Neural cell (in vitro differentiated cells): ENCODE results near the gene IFT81.

Experiments
- EP300 ChIP-seq: fragments of 450-650 bp; conservative IDR thresholded peaks from 2 replicates; pipeline ENCODE4 v1.6.1; 2014; ENCODE audit warnings: antibody characterized with exemption, mild to moderate bottlenecking, moderate library complexity; ENCODE audit not compliant: poor library complexity, severe bottlenecking
- MXI1 ChIP-seq: fragments of 450-650 bp; conservative IDR thresholded peaks from 2 replicates; pipeline ENCODE4 v1.6.1; 2014; ENCODE audit warnings: antibody characterized with exemption, mild to moderate bottlenecking; ENCODE audit not compliant: poor library complexity, severe bottlenecking
- POLR2AphosphoS5 ChIP-seq: IDR thresholded peaks from 2 replicates; pipeline ENCODE4 v1.6.1; 2012
- RAD21 ChIP-seq: fragments of 450-650 bp; conservative IDR thresholded peaks from 2 replicates; pipeline ENCODE4 v1.6.1; 2014; ENCODE audit warnings: antibody characterized with exemption, mild to moderate bottlenecking, moderate library complexity
- SMC3 ChIP-seq: fragments of 450-650 bp; conservative IDR thresholded peaks from 2 replicates; pipeline ENCODE4 v1.6.1; 2014; ENCODE audit warnings: antibody characterized with exemption, mild to moderate bottlenecking, moderate library complexity; ENCODE audit not compliant: poor library complexity
- TAF1 ChIP-seq: IDR thresholded peaks from 2 replicates; pipeline ENCODE4 v1.6.1; 2012; ENCODE audit warnings: low read depth
- TF ChIP-seq, protein P1 (sequence below): fragments of 450-650 bp; IDR thresholded peaks from 2 replicates; pipeline ENCODE4 v1.5.1; 2014; ENCODE audit warnings: antibody characterized with exemption, mild to moderate bottlenecking, moderate library complexity; ENCODE audit not compliant: poor library complexity, severe bottlenecking

DNA sequence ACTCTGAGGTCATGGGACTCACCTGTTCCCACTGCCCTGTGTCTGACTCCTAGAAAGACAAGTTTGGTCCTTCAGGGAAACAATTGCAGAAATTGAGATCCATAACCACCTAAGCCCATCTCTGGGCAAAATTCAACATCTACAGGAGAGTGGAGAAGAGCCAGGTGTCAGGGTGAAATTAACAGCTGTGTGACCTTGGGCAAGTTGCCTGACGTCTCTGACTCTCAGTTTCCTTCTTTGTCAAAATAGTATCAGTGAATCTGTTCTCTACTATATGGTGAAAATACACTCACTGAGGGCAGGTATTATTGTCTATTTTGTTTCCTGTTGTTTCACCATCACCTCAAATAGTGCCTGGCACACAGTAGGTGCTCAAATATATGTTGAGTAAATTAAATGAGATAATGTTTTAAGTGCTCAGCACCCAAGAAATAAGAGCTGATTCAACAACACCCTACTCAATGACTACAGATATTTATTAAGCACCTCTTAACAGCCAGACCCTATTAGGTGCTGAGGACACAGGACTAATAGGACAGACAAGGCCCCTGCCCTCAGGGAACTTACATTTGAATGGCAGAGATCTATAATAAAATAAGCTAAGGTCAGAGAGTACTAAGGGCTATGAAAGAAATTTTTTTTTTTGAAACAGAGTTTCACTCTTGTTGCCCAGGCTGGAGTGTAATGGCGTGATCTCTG is 14.2 kb upstream of the IFT81 start:
- no peak for TF ChIP-seq SMC3
- no peak for TF ChIP-seq MXI1
- TF ChIP-seq, protein P1, sequence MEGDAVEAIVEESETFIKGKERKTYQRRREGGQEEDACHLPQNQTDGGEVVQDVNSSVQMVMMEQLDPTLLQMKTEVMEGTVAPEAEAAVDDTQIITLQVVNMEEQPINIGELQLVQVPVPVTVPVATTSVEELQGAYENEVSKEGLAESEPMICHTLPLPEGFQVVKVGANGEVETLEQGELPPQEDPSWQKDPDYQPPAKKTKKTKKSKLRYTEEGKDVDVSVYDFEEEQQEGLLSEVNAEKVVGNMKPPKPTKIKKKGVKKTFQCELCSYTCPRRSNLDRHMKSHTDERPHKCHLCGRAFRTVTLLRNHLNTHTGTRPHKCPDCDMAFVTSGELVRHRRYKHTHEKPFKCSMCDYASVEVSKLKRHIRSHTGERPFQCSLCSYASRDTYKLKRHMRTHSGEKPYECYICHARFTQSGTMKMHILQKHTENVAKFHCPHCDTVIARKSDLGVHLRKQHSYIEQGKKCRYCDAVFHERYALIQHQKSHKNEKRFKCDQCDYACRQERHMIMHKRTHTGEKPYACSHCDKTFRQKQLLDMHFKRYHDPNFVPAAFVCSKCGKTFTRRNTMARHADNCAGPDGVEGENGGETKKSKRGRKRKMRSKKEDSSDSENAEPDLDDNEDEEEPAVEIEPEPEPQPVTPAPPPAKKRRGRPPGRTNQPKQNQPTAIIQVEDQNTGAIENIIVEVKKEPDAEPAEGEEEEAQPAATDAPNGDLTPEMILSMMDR: no peak
- TF ChIP-seq TAF1: no peak
- no peak for TF ChIP-seq EP300
- TF ChIP-seq RAD21: no peak
- no peak for TF ChIP-seq POLR2AphosphoS5
